BLaER1 treated with 17β-estradiol and CSF1 and Interleukin-3, amounts not matched to agents 10 nM and 100 nM (cell line): ENCODE results near the gene SLC43A1.

ENCODE experiments used
- H3K27ac ChIP-seq, 11 experiments: shearing (Covaris generic); formaldehyde crosslinking; 2 replicates each; pipeline ENCODE4 v1.8.1; 2022
- H3K27me3 ChIP-seq, 11 experiments: shearing (Covaris generic); formaldehyde crosslinking; 2 replicates each; pipeline ENCODE4 v1.8.1; 2022
- H3K36me3 ChIP-seq, 11 experiments: shearing (Covaris generic); formaldehyde crosslinking; 2 replicates each; pipeline ENCODE4 v1.8.1; 2022
- H3K4me1 ChIP-seq, 10 experiments: shearing (Covaris generic); formaldehyde crosslinking; 2 replicates each; pipeline ENCODE4 v1.8.1; 2022
- H3K4me2 ChIP-seq, 11 experiments: shearing (Covaris generic); formaldehyde crosslinking; 2 replicates each; pipeline ENCODE4 v1.8.1; 2022
- H3K4me3 ChIP-seq, 10 experiments: shearing (Covaris generic); formaldehyde crosslinking; 2 replicates each; pipeline ENCODE4 v1.8.1; 2022
- H3K9ac ChIP-seq, 11 experiments: shearing (Covaris generic); formaldehyde crosslinking; 2 replicates each; pipeline ENCODE4 v1.8.1; 2022
- H3K9me3 ChIP-seq, 11 experiments: shearing (Covaris generic); formaldehyde crosslinking; replicated peaks in 1 of 11; 2 replicates each; pipeline ENCODE4 v1.8.1; 2022
- H4K20me1 ChIP-seq, 11 experiments: shearing (Covaris generic); formaldehyde crosslinking; 2 replicates each; pipeline ENCODE4 v1.8.1; 2022
- Cebpa-rat ChIP-seq, 11 experiments: shearing (Covaris generic); IDR thresholded peaks; 2 replicates each; pipeline ENCODE4 v1.8.1; 2022

The SLC43A1 gene

GRCh38 chr11:57487021-57487778 is 28.3 kb downstream of the SLC43A1 start:
- TF ChIP-seq Cebpa-rat (IDR thresholded peaks at IDR 0.05): no peak
- H3K9ac ChIP-seq: 0 out of 22 replicates have a peak overlapping the region, but pooled peaks of 1 of the 11 experiments have one; percentile 16
- H3K27me3 ChIP-seq: peaks cover 0 to 13% (median 0%) of the 10 kb centered on the region in 11 experiments; a peak in 4 of 22 replicates
- H3K4me2 ChIP-seq: no peak overlapping the region; a peak in 1 of 22 replicates
- H4K20me1 ChIP-seq: peaks cover 0 to 12% (median 0%) of the 10 kb centered on the region in 11 experiments; a peak in 5 of 22 replicates
- H3K36me3 ChIP-seq: peaks cover 38 to 70% (median 66%) of the 10 kb centered on the region in 11 experiments
- H3K4me1 ChIP-seq: peaks cover 36 to 52% (median 41%) of the 10 kb centered on the region in 10 experiments
- H3K9me3 ChIP-seq: no peaks in the 10 kb centered on the region
- no peak overlapping the region for H3K4me3 ChIP-seq
- peak overlapping the region in 5 of 11 experiments; percentile 9 to 55 (median 32); a peak in 7 of 22 replicates for H3K27ac ChIP-seq

GRCh38 chr11:57485217-57485990 is 30.1 kb downstream of the SLC43A1 start:
- Histone ChIP-seq H3K4me2 (peak overlapping the region; percentile 83 to 99 (median 97)), H3K36me3 (peaks cover 29 to 55% (median 50%) of the 10 kb centered on the region in 11 experiments)

GRCh38 chr11:57484141-57484710 is 31.3 kb downstream of the SLC43A1 start:
- TF ChIP-seq Cebpa-rat (IDR thresholded peaks at IDR 0.05): no peak
- H3K4me3 ChIP-seq: peak overlapping the region in 7 of 10 experiments; percentile 49 to 65 (median 60); a peak in 13 of 20 replicates
- peak overlapping the region in 9 of 11 experiments; percentile 24 to 94 (median 85); a peak in 17 of 22 replicates for H3K27ac ChIP-seq

More at GRCh38 chr11:57485217-57485990, 30.1 kb downstream of the SLC43A1 start:
- H3K9me3 ChIP-seq: no peaks in the 10 kb centered on the region
- peak in 3 of 11 experiments; percentile 10 to 65 (median 29); a peak in 3 of 22 replicates for TF ChIP-seq Cebpa-rat (IDR thresholded peaks at IDR 0.05)
- peaks cover 0 to 12% (median 0%) of the 10 kb centered on the region in 11 experiments; a peak in 3 of 22 replicates for H4K20me1 ChIP-seq
- peak overlapping the region in 10 of 11 experiments; percentile 26 to 89 (median 79); a peak in 19 of 22 replicates for H3K9ac ChIP-seq
- H3K4me3 ChIP-seq: peak overlapping the region in 7 of 10 experiments; percentile 5 to 65 (median 60); a peak in 7 of 20 replicates
- H3K27ac ChIP-seq: peak overlapping the region in 9 of 11 experiments; percentile 37 to 94 (median 85); a peak in 18 of 22 replicates
- peaks cover 40 to 69% (median 56%) of the 10 kb centered on the region in 10 experiments for H3K4me1 ChIP-seq
- H3K27me3 ChIP-seq: peaks cover 0 to 18% (median 0%) of the 10 kb centered on the region in 11 experiments; a peak in 4 of 22 replicates

DNA sequence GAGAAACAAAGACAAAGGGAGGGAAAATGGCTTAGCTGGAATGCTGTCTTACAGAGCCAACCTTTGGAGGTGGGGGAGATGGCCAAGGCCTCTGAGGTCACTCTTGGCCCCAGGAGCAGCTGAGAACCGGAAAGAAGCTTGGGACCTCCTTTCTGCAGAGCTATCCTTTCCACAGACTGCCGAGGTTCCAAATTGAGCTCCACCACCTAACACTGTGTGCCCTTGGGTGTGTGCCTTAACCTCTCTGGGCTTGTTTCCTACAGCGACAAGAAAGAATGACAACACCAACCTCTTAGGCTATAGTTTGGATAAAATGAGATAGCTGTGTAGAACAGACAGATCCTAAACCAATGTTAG is 32.0 kb downstream of the SLC43A1 start:
- peaks cover 0 to 12% (median 0%) of the 10 kb centered on the region in 11 experiments; a peak in 3 of 22 replicates for H4K20me1 ChIP-seq
- H3K27me3 ChIP-seq: peaks cover 0 to 18% (median 0%) of the 10 kb centered on the region in 11 experiments; a peak in 4 of 22 replicates
- no peak for TF ChIP-seq Cebpa-rat (IDR thresholded peaks at IDR 0.05)
- H3K9me3 ChIP-seq: no peaks in the 10 kb centered on the region
- H3K4me1 ChIP-seq: peaks cover 40 to 86% (median 72%) of the 10 kb centered on the region in 10 experiments
- peak overlapping the region; percentile 83 to 99 (median 97) for H3K4me2 ChIP-seq
- H3K9ac ChIP-seq: peak overlapping the region; percentile 66 to 89 (median 79); a peak in 20 of 22 replicates
- peak overlapping the region in 9 of 11 experiments; percentile 47 to 94 (median 85); a peak in 17 of 22 replicates for H3K27ac ChIP-seq
- peaks cover 15 to 36% (median 33%) of the 10 kb centered on the region in 11 experiments; a peak in 21 of 22 replicates for H3K36me3 ChIP-seq
- peak overlapping the region; percentile 50 to 70 (median 60) for H3K4me3 ChIP-seq

More at GRCh38 chr11:57484141-57484710, 31.3 kb downstream of the SLC43A1 start:
- peaks cover 0 to 18% (median 0%) of the 10 kb centered on the region in 11 experiments; a peak in 4 of 22 replicates for H3K27me3 ChIP-seq
- no peaks in the 10 kb centered on the region for H3K9me3 ChIP-seq
- peaks cover 0 to 12% (median 0%) of the 10 kb centered on the region in 11 experiments; a peak in 3 of 22 replicates for H4K20me1 ChIP-seq
- H3K36me3 ChIP-seq: peaks cover 21 to 43% (median 40%) of the 10 kb centered on the region in 11 experiments; a peak in 21 of 22 replicates
- peaks cover 40 to 79% (median 65%) of the 10 kb centered on the region in 10 experiments for H3K4me1 ChIP-seq
- H3K9ac ChIP-seq: peak overlapping the region in 9 of 11 experiments; percentile 20 to 89 (median 79); a peak in 17 of 22 replicates
- H3K4me2 ChIP-seq: peak overlapping the region; percentile 83 to 99 (median 97)

GRCh38 chr11:57482782-57483561 is 32.5 kb downstream of the SLC43A1 start:
- peaks cover 0 to 18% (median 0%) of the 10 kb centered on the region in 11 experiments; a peak in 4 of 22 replicates for H3K27me3 ChIP-seq
- peaks cover 40 to 92% (median 75%) of the 10 kb centered on the region in 10 experiments for H3K4me1 ChIP-seq
- H3K36me3 ChIP-seq: peaks cover 9 to 31% (median 27%) of the 10 kb centered on the region in 11 experiments; a peak in 21 of 22 replicates
- peaks cover 0 to 12% (median 0%) of the 10 kb centered on the region in 11 experiments; a peak in 3 of 22 replicates for H4K20me1 ChIP-seq
- peak overlapping the region; percentile 50 to 70 (median 60) for H3K4me3 ChIP-seq
- H3K4me2 ChIP-seq: peak overlapping the region; percentile 83 to 99 (median 97)
- H3K27ac ChIP-seq: peak overlapping the region in 10 of 11 experiments; percentile 38 to 94 (median 84); a peak in 18 of 22 replicates
- H3K9ac ChIP-seq: peak overlapping the region; percentile 66 to 89 (median 79); a peak in 21 of 22 replicates
- no peak for TF ChIP-seq Cebpa-rat (IDR thresholded peaks at IDR 0.05)
- no peaks in the 10 kb centered on the region for H3K9me3 ChIP-seq

DNA sequence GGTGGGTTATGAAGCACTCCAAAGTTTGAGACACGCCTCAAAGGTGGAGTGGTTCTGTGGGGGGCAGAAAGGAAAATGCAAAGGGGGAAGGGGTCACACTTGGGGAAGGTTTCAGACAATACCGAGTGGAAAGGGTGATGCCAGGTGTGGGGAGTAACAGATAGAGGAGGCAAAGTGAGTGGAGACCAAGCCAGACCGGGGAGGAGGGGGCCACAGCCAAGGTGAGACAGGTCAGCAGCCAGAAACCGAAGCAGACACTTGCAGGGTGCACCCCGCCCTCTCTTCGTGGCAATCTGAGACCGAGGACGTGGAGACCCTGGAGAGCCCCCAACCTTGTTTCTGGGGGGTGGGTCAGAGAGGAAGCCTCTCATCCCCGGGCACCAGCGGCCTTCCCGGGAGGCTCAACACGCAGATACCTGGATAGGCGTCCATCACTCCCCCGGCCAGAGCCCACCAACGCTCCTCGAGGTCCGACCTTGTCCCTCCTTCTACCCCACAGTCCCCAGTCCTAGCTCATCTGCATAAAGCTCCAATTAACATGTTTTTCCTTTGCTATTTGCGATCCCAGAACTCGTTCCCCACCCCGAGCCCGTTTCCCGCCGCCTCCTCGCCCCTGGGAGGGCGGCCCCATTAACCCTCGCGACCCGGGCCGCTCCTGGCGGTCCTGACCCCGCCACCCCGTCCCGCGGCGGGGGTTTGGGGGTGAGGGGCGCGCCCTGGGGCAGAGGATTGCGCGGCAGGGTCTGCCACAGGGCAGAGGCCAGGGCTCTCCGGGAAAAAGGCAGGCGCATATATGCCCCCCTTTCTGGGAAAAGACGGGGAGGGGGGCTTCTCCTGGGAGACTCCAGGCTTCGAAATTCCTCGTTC is 33.4 kb downstream of the SLC43A1 start:
- TF ChIP-seq Cebpa-rat (IDR thresholded peaks at IDR 0.05): no peak
- H3K9ac ChIP-seq: peak overlapping the region; percentile 66 to 89 (median 79); a peak in 21 of 22 replicates
- H3K27me3 ChIP-seq: peaks cover 0 to 18% (median 0%) of the 10 kb centered on the region in 11 experiments; a peak in 4 of 22 replicates
- peaks cover 0 to 12% (median 0%) of the 10 kb centered on the region in 11 experiments; a peak in 3 of 22 replicates for H4K20me1 ChIP-seq
- H3K4me1 ChIP-seq: peaks cover 40 to 98% (median 83%) of the 10 kb centered on the region in 10 experiments
- peak overlapping the region in 10 of 11 experiments; percentile 38 to 94 (median 84); a peak in 18 of 22 replicates for H3K27ac ChIP-seq
- peak overlapping the region; percentile 83 to 99 (median 97) for H3K4me2 ChIP-seq
- H3K4me3 ChIP-seq: peak overlapping the region; percentile 50 to 70 (median 60)
- peaks cover 2 to 22% (median 19%) of the 10 kb centered on the region in 11 experiments; a peak in 17 of 22 replicates for H3K36me3 ChIP-seq
- no peaks in the 10 kb centered on the region for H3K9me3 ChIP-seq
